Glutamatergic neuron (in vitro differentiated cells): ENCODE data around the gene THNSL1. TPM values are rescaled to one million over a fixed set of nuclear protein-coding genes. Genes with fewer than 3 reads are reported as not detected.

ENCODE experiments used
- DNase-seq: peaks from one replicate; pipeline ENCODE4 v3.0.0; 2022
- H3K27ac Mint-ChIP-seq: one replicate; pipeline ENCODE4 v1.8.0; 2020; ENCODE audit warnings: mild to moderate bottlenecking, mixed read lengths, inconsistent platforms; ENCODE audit not compliant: unreplicated experiment
- H3K27me3 Mint-ChIP-seq: one replicate; pipeline ENCODE4 v1.8.0; 2020; ENCODE audit warnings: mild to moderate bottlenecking, moderate library complexity, mixed read lengths, inconsistent platforms; ENCODE audit not compliant: unreplicated experiment
- H3K36me3 Mint-ChIP-seq: one replicate; pipeline ENCODE4 v1.8.0; 2020; ENCODE audit warnings: mild to moderate bottlenecking, mixed read lengths, inconsistent platforms; ENCODE audit not compliant: unreplicated experiment
- H3K4me1 Mint-ChIP-seq: one replicate; pipeline ENCODE4 v1.8.0; 2020; ENCODE audit warnings: mild to moderate bottlenecking, low read depth, mixed read lengths, inconsistent platforms; ENCODE audit not compliant: unreplicated experiment
- H3K4me3 Mint-ChIP-seq: one replicate; pipeline ENCODE4 v1.8.0; 2020; ENCODE audit warnings: mild to moderate bottlenecking, mixed read lengths, inconsistent platforms; ENCODE audit not compliant: unreplicated experiment
- H3K9me3 Mint-ChIP-seq: one replicate; pipeline ENCODE4 v1.8.0; 2020; ENCODE audit warnings: mild to moderate bottlenecking, moderate library complexity, mixed read lengths, inconsistent platforms; ENCODE audit not compliant: unreplicated experiment
- CTCF ChIP-seq: fragments of 200-600 bp; sonication (generic); IDR thresholded peaks from one replicate; pipeline ENCODE4 v1.5.0; 2021; ENCODE audit not compliant: partially characterized antibody, unreplicated experiment
- total RNA-seq: library from RNA; stranded (reverse); fragmentation: NEBNext Ultra II Directional; extraction: Animal tissue kit (Norgen Biotek cat#: 25700); gene quantifications from one replicate; pipeline ENCODE4 v1.2.1, GENCODE V29; 2021; ENCODE audit not compliant: unreplicated experiment

The THNSL1 gene
- total RNA-seq, 1 donor from 2014 or later = 2.9 TPM

DNA sequence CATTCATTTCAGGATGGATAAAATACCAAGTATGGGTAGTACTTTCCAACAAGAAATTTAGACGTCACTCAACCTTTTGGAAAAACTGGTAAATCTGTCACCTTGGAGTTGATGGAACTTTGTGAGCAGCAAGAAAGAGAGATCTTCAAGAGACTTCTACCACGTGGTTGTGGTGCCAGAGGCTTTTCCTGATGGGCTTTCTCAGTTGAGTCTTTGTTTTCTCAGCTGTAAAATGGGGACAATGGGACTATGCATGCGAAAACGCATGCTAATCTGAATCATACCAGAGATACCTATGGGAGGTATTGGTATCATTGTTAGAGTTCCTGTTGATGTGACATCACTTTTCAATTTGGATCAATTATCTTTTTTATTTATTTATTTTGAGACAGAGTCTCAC lies 59.4 kb downstream of the THNSL1 start:
- Mint-ChIP-seq H3K27me3 (peaks cover 1% of the 10 kb centered on the region), H3K9me3 (peaks cover 2% of the 10 kb centered on the region), H3K36me3 (no peaks in the 10 kb centered on the region), H3K4me1 (no peaks in the 10 kb centered on the region), H3K4me3 (no peak overlapping the region), H3K27ac (no peak overlapping the region)
- no peak for DNase-seq
- TF ChIP-seq CTCF = no peak

Other genes starting within 250 kb of the THNSL1 start
- 14.4 TPM for gene PRTFDC1, start 64.0 kb upstream of the THNSL1 start, total RNA-seq
- not detected for gene ENKUR, start 454 bp upstream of the THNSL1 start, total RNA-seq
- 2.6 TPM for gene GPR158, start 158.4 kb downstream of the THNSL1 start, total RNA-seq